A673 (cell line): ENCODE measurements around the gene COL4A6. TPM values are rescaled to one million over a fixed set of nuclear protein-coding genes. Genes with fewer than 3 reads are reported as not detected.

ENCODE experiments used
- BruUV-seq: library from RNA; stranded (reverse); fragments of 400-500 nt; replicated peaks from 2 replicates; lab custom pipeline; 2021; lab: Mats Ljungman, UMichigan
- CTCF ChIA-PET: fragments of 300-600 bp; sonication (Branson Sonifier 250); formaldehyde crosslinking; loops from one replicate; lab custom pipeline; 2022; ENCODE audit warnings: antibody characterized with exemption; lab: Charles Lee
- POLR2A ChIA-PET: fragments of 300-600 bp; sonication (Branson Sonifier 250); formaldehyde crosslinking; loops from one replicate; lab custom pipeline; 2022; ENCODE audit warnings: antibody characterized with exemption; ENCODE audit not compliant: low non-redundant PET; lab: Charles Lee
- DNase-seq: peaks from one replicate; pipeline ENCODE4 v3.0.0-alpha.2; 2015; ENCODE audit warnings: low spot score
- H3K27ac ChIP-seq: fragments of 200-600 bp; sonication (generic); 2 replicates; pipeline ENCODE4 v1.5.1; 2016; ENCODE audit warnings: mixed run types, low read depth, mild to moderate bottlenecking, mixed read lengths, antibody characterized with exemption, low read length; ENCODE audit not compliant: poor library complexity, severe bottlenecking
- H3K27me3 ChIP-seq: fragments of 200-600 bp; sonication (generic); replicated peaks from 2 replicates; pipeline ENCODE4 v1.6.1; 2017; ENCODE audit warnings: mixed run types, low read depth, mild to moderate bottlenecking, mixed read lengths, antibody characterized with exemption, low read length; ENCODE audit not compliant: insufficient read depth, poor library complexity
- H3K36me3 ChIP-seq: fragments of 200-600 bp; sonication (generic); 2 replicates; pipeline ENCODE4 v1.6.1; 2016; ENCODE audit warnings: mixed run types, mild to moderate bottlenecking, mixed read lengths, antibody characterized with exemption, low read length; ENCODE audit not compliant: insufficient read depth, poor library complexity, severe bottlenecking
- H3K4me1 ChIP-seq: fragments of 200-600 bp; sonication (generic); 2 replicates; pipeline ENCODE4 v1.6.1; 2017; ENCODE audit warnings: mixed run types, mild to moderate bottlenecking, mixed read lengths, antibody characterized with exemption, low read length; ENCODE audit not compliant: insufficient read depth, poor library complexity, severe bottlenecking
- H3K4me3 ChIP-seq: fragments of 200-600 bp; sonication (generic); 2 replicates; pipeline ENCODE4 v1.5.1; 2016; ENCODE audit warnings: low read depth, mixed run types, mild to moderate bottlenecking, mixed read lengths, low read length; ENCODE audit not compliant: poor library complexity, severe bottlenecking
- H3K9me3 ChIP-seq: fragments of 200-600 bp; sonication (generic); 2 replicates; pipeline ENCODE4 v1.6.1; 2016; ENCODE audit warnings: mixed run types, low read depth, mild to moderate bottlenecking, mixed read lengths, antibody characterized with exemption, low read length; ENCODE audit not compliant: poor library complexity, severe bottlenecking
- EZH2 ChIP-seq: fragments of 200-600 bp; sonication (generic); IDR thresholded peaks from 2 replicates; pipeline ENCODE4 v1.6.1; 2017; ENCODE audit warnings: borderline replicate concordance, low read depth, mild to moderate bottlenecking, mixed read lengths, antibody characterized with exemption, low read length; ENCODE audit not compliant: poor library complexity, severe bottlenecking
- intact Hi-C: fragments of 100-400 bp; cut with micrococcal nuclease; formaldehyde crosslinking; loops from one replicate; pipeline ENCODE4 v1.10.0; 2022; ENCODE audit not compliant: unreplicated experiment
- total RNA-seq: library from RNA; stranded (reverse); gene quantifications from 2 replicates; pipeline ENCODE4 v1.2.3, GENCODE V29; 2021
- TF ChIP-seq, protein P1 (sequence below): fragments of 300-800, 200-600 bp; sonication (generic); conservative IDR thresholded peaks from 2 replicates; pipeline ENCODE4 v1.5.1; 2017; ENCODE audit warnings: low read depth, mild to moderate bottlenecking, antibody characterized with exemption, low read length, moderate library complexity, mixed read lengths

The COL4A6 gene
- total RNA-seq, 1 experiment from 2014 or later: not detected

GRCh38 chrX:108199041-108199440 lies 239.2 kb downstream of the COL4A6 start:
- ChIA-PET CTCF (no interaction called here), POLR2A (no interaction called here)
- peaks cover under 1% of the 10 kb centered on the region for H3K27me3 ChIP-seq
- no peak overlapping the region for H3K4me3 ChIP-seq
- no peaks in the 10 kb centered on the region for H3K9me3 ChIP-seq
- intact Hi-C loops: no loop called here
- no peak overlapping the region for H3K27ac ChIP-seq
- no peaks in the 10 kb centered on the region for H3K4me1 ChIP-seq
- no TSS peak for BruUV-seq
- no peaks in the 10 kb centered on the region for H3K36me3 ChIP-seq
- no peak for DNase-seq
- TF ChIP-seq, protein P1, sequence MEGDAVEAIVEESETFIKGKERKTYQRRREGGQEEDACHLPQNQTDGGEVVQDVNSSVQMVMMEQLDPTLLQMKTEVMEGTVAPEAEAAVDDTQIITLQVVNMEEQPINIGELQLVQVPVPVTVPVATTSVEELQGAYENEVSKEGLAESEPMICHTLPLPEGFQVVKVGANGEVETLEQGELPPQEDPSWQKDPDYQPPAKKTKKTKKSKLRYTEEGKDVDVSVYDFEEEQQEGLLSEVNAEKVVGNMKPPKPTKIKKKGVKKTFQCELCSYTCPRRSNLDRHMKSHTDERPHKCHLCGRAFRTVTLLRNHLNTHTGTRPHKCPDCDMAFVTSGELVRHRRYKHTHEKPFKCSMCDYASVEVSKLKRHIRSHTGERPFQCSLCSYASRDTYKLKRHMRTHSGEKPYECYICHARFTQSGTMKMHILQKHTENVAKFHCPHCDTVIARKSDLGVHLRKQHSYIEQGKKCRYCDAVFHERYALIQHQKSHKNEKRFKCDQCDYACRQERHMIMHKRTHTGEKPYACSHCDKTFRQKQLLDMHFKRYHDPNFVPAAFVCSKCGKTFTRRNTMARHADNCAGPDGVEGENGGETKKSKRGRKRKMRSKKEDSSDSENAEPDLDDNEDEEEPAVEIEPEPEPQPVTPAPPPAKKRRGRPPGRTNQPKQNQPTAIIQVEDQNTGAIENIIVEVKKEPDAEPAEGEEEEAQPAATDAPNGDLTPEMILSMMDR: no peak
- TF ChIP-seq EZH2: no peak

GRCh38 chrX:108198420-108198819 lies 239.8 kb downstream of the COL4A6 start:
- CTCF ChIA-PET: no interaction called here
- no peak for DNase-seq
- Histone ChIP-seq H3K9me3 (no peaks in the 10 kb centered on the region), H3K36me3 (no peaks in the 10 kb centered on the region), H3K27ac (no peak overlapping the region), H3K27me3 (no peaks in the 10 kb centered on the region), H3K4me1 (no peaks in the 10 kb centered on the region), H3K4me3 (no peak overlapping the region)
- POLR2A ChIA-PET: no interaction called here
- TF ChIP-seq, protein P1: no peak
- no peak for TF ChIP-seq EZH2
- intact Hi-C loops: no loop called here
- no TSS peak for BruUV-seq

DNA sequence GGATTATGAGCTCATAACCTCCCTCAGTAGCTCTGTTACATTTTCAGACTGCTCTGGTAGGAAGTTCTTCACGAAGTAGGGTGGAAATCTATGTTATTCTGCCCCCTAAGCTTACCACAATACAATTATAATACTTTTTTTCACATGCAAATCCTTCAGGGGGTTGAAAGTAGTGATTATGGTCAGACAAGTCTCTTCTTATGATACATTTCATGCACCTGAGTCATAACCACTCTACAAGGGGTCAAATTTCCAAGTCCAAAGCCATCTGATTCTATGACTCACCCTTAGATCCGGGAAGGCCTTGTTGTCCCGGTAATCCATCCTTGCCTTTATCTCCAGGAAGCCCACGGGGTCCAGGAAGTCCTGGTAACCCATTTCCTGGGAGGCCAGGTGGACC lies 251.4 kb downstream of the COL4A6 start:
- no peak overlapping the region for H3K27ac ChIP-seq
- H3K36me3 ChIP-seq: no peaks in the 10 kb centered on the region
- no peaks in the 10 kb centered on the region for H3K9me3 ChIP-seq
- no peak for DNase-seq
- intact Hi-C loops: no loop called here
- H3K4me3 ChIP-seq: no peak overlapping the region
- no peaks in the 10 kb centered on the region for H3K4me1 ChIP-seq
- ChIA-PET CTCF (no interaction called here), POLR2A (no interaction called here)
- TF ChIP-seq EZH2: no peak
- H3K27me3 ChIP-seq: peaks cover 15% of the 10 kb centered on the region
- no TSS peak for BruUV-seq

- Histone ChIP-seq H3K27me3 (peaks cover 7% of the 10 kb centered on the region), H3K9me3 (no peaks in the 10 kb centered on the region), H3K4me1 (no peaks in the 10 kb centered on the region), H3K27ac (no peak overlapping the region), H3K36me3 (no peaks in the 10 kb centered on the region), H3K4me3 (no peak overlapping the region)
- TF ChIP-seq, protein P1: no peak
- no peak for TF ChIP-seq EZH2
- no peak for DNase-seq
- POLR2A ChIA-PET: no interaction called here
- CTCF ChIA-PET: no interaction called here
- no TSS peak for BruUV-seq
- intact Hi-C loops: no loop called here
Measured at GRCh38 chrX:108178143-108178498, 260.1 kb downstream of the COL4A6 start.
